SIG-M5 treated with dmso at 0.1 percent for 504 hours (cell line): ENCODE data around the gene KIAA1210.
"Not testable (repeated sequence)": the region's sequence is repeated elsewhere in the genome, so short reads cannot be mapped to it uniquely, and the experiment has no call there.

Experiments
- DNase-seq: peaks from one replicate; lab custom pipeline; 2025; ENCODE audit not compliant: unreplicated experiment; lab: John Stamatoyannopoulos, UW

The KIAA1210 gene

GRCh38 chrX:119040432-119040831 lies 87.2 kb downstream of the KIAA1210 start:
- no peak for DNase-seq

- no peak for DNase-seq
These were observed 91.2 kb downstream of the KIAA1210 start for GRCh38 chrX:119036107-119037029.

GRCh38 chrX:119030990-119031389 lies 96.6 kb downstream of the KIAA1210 start:
- DNase-seq = no peak

GRCh38 chrX:119029656-119030055 lies 98.0 kb downstream of the KIAA1210 start:
- not testable (repeated sequence) for DNase-seq

- DNase-seq = no peak
These were observed 98.8 kb downstream of the KIAA1210 start for GRCh38 chrX:119028733-119029330.
